H9 (cell line): ENCODE data around the gene ATP10B. TPM values are rescaled to one million over a fixed set of nuclear protein-coding genes. Genes with fewer than 3 reads are reported as not detected.

Experiments
- DNase-seq: peaks from one replicate; pipeline ENCODE4 v3.0.0-alpha.2; 2017
- H2AFZ ChIP-seq: one replicate; pipeline ENCODE4 v1.6.1; 2013; ENCODE audit warnings: mild to moderate bottlenecking, low read length, control low read depth, moderate library complexity
- H2AK5ac ChIP-seq: 2 replicates; pipeline ENCODE4 v1.6.1; 2013; ENCODE audit warnings: low read length, control low read depth, mixed read lengths; ENCODE audit not compliant: insufficient read length
- H2BK120ac ChIP-seq: one replicate; pipeline ENCODE4 v1.6.1; 2013; ENCODE audit warnings: low read depth, mild to moderate bottlenecking, low read length, control low read depth, inconsistent platforms; ENCODE audit not compliant: poor library complexity, severe bottlenecking
- H2BK12ac ChIP-seq: 2 replicates; pipeline ENCODE4 v1.6.1; 2013; ENCODE audit warnings: low read length, control low read depth, mixed read lengths, low read depth; ENCODE audit not compliant: insufficient read length
- H2BK15ac ChIP-seq: 2 replicates; pipeline ENCODE4 v1.6.1; 2013; ENCODE audit warnings: low read depth, low read length, control low read depth
- H2BK20ac ChIP-seq: one replicate; pipeline ENCODE4 v1.6.1; 2013; ENCODE audit warnings: low read depth, mild to moderate bottlenecking, low read length, control low read depth, inconsistent platforms; ENCODE audit not compliant: poor library complexity, severe bottlenecking
- H2BK5ac ChIP-seq: 2 replicates; pipeline ENCODE4 v1.6.1; 2013; ENCODE audit warnings: low read length, control low read depth, mixed read lengths; ENCODE audit not compliant: insufficient read length
- H3K14ac ChIP-seq: 2 replicates; pipeline ENCODE4 v1.6.1; 2013; ENCODE audit warnings: low read length, control low read depth; ENCODE audit not compliant: insufficient read depth
- H3K18ac ChIP-seq: 2 replicates; pipeline ENCODE4 v1.6.1; 2013; ENCODE audit warnings: low read depth, mild to moderate bottlenecking, mixed read lengths, low read length, control low read depth; ENCODE audit not compliant: insufficient read length
- H3K23ac ChIP-seq: 2 replicates; pipeline ENCODE4 v1.6.1; 2013; ENCODE audit warnings: low read length, control low read depth, mixed read lengths, low read depth; ENCODE audit not compliant: insufficient read length
- H3K23me2 ChIP-seq: 2 replicates; pipeline ENCODE4 v1.6.1; 2013; ENCODE audit warnings: low read depth, mild to moderate bottlenecking, mixed read lengths, low read length, control low read depth; ENCODE audit not compliant: insufficient read length, poor library complexity, severe bottlenecking
- H3K27ac ChIP-seq: 2 replicates; pipeline ENCODE4 v1.5.1; 2013; ENCODE audit warnings: low read length, control low read depth, mixed read lengths, low read depth; ENCODE audit not compliant: insufficient read length
- H3K27me3 ChIP-seq: 2 replicates; pipeline ENCODE4 v1.6.1; 2013; ENCODE audit warnings: low read length, control low read depth, inconsistent platforms; ENCODE audit not compliant: insufficient read depth
- H3K4ac ChIP-seq: 2 replicates; pipeline ENCODE4 v1.6.1; 2013; ENCODE audit warnings: low read depth, mild to moderate bottlenecking, control low read depth, inconsistent platforms, low read length, moderate library complexity
- H3K4me1 ChIP-seq: 2 replicates; pipeline ENCODE4 v1.6.1; 2013; ENCODE audit warnings: low read length, control low read depth, inconsistent platforms; ENCODE audit not compliant: insufficient read depth
- H3K4me2 ChIP-seq: 2 replicates; pipeline ENCODE4 v1.6.1; 2013; ENCODE audit warnings: low read length, control low read depth, mixed read lengths; ENCODE audit not compliant: insufficient read length, insufficient read depth
- H3K56ac ChIP-seq: 2 replicates; pipeline ENCODE4 v1.6.1; 2013; ENCODE audit warnings: low read depth, mild to moderate bottlenecking, mixed read lengths, low read length, control low read depth; ENCODE audit not compliant: insufficient read length
- H3K79me1 ChIP-seq: 2 replicates; pipeline ENCODE4 v1.6.1; 2013; ENCODE audit warnings: low read depth, mild to moderate bottlenecking, moderate library complexity, low read length, control low read depth, inconsistent platforms; ENCODE audit not compliant: insufficient read depth, poor library complexity, severe bottlenecking
- H3K79me2 ChIP-seq: 2 replicates; pipeline ENCODE4 v1.6.1; 2013; ENCODE audit warnings: low read length, control low read depth, inconsistent platforms; ENCODE audit not compliant: insufficient read depth
- H3K9ac ChIP-seq: 2 replicates; pipeline ENCODE4 v1.6.1; 2013; ENCODE audit warnings: low read length, control low read depth, mixed read lengths; ENCODE audit not compliant: insufficient read length; ENCODE audit errors: extremely low read depth
- H3K9me3 ChIP-seq: one replicate; pipeline ENCODE4 v1.6.1; 2013; ENCODE audit warnings: low read depth, low read length, inconsistent platforms; ENCODE audit not compliant: control insufficient read depth
- H3T11ph ChIP-seq: one replicate; pipeline ENCODE4 v1.6.1; 2013; ENCODE audit warnings: mild to moderate bottlenecking, low read length, control low read depth, inconsistent platforms
- H4K20me1 ChIP-seq: one replicate; pipeline ENCODE4 v1.6.1; 2013; ENCODE audit not compliant: control insufficient read depth, insufficient read length, insufficient read depth
- H4K5ac ChIP-seq: 2 replicates; pipeline ENCODE4 v1.6.1; 2013; ENCODE audit warnings: low read depth, mild to moderate bottlenecking, mixed read lengths, low read length, control low read depth; ENCODE audit not compliant: insufficient read length
- H4K8ac ChIP-seq: replicated peaks from 2 replicates; pipeline ENCODE4 v1.6.1; 2013; ENCODE audit warnings: low read length, control low read depth, mixed read lengths, low read depth; ENCODE audit not compliant: insufficient read length
- H4K91ac ChIP-seq: 2 replicates; pipeline ENCODE4 v1.6.1; 2013; ENCODE audit warnings: low read depth, mild to moderate bottlenecking, moderate library complexity, mixed read lengths, low read length, control low read depth; ENCODE audit not compliant: insufficient read length
- H3K27ac Mint-ChIP-seq, 3 experiments: 2 replicates in 2 of 3; 3 replicates in 1 of 3; pipeline ENCODE4 v1.8.0; 2020 to 2021; ENCODE audit warnings: mixed read lengths in 3 of 3, mild to moderate bottlenecking in 1 of 3, moderate library complexity in 1 of 3
- H3K27me3 Mint-ChIP-seq: 2 replicates; pipeline ENCODE4 v1.8.0; 2021; ENCODE audit warnings: low read depth, mild to moderate bottlenecking, moderate library complexity, mixed read lengths
- H3K36me3 Mint-ChIP-seq, 3 experiments: 2 replicates in 2 of 3; 3 replicates in 1 of 3; pipeline ENCODE4 v1.8.0; 2020 to 2021; ENCODE audit warnings: low read depth in 3 of 3, mixed read lengths in 3 of 3; ENCODE audit not compliant: insufficient read depth in 1 of 3
- H3K4me1 Mint-ChIP-seq, 2 experiments: 2 replicates each; pipeline ENCODE4 v1.8.0; 2020; ENCODE audit warnings: mixed read lengths in 2 of 2
- H3K4me3 Mint-ChIP-seq, 2 experiments: 2 replicates in 1 of 2; 3 replicates in 1 of 2; pipeline ENCODE4 v1.8.0; 2020 to 2021; ENCODE audit warnings: mild to moderate bottlenecking in 2 of 2, mixed read lengths in 2 of 2, moderate library complexity in 1 of 2
- H3K9me3 Mint-ChIP-seq, 2 experiments: 2 replicates in 1 of 2; 3 replicates in 1 of 2; pipeline ENCODE4 v1.8.0; 2020; ENCODE audit warnings: mild to moderate bottlenecking in 2 of 2, mixed read lengths in 2 of 2, moderate library complexity in 1 of 2
- CTCF ChIP-seq: fragments of 200-600 bp; sonication (generic); conservative IDR thresholded peaks from 3 replicates; pipeline ENCODE4 v1.8.0; 2021; ENCODE audit warnings: antibody characterized with exemption, mild to moderate bottlenecking
- WGBS: extraction: QIAGEN DNeasy Blood & Tissue Kit; methylation state at CpG from one replicate; pipeline ENCODE4 v1.1.7; 2013; ENCODE audit warnings: missing lambda C conversion rate, low lambda C conversion rate, mixed read lengths; ENCODE audit not compliant: insufficient read length; ENCODE audit errors: extremely low coverage; 5-methylcytosine and 5-hydroxymethylcytosine counted together
- total RNA-seq: library from RNA; stranded (reverse); gene quantifications from 2 replicates; pipeline ENCODE4 v1.2.1, GENCODE V29; 2021

ATP10B gene
- total RNA-seq, 1 experiment from 2014 or later: 0.42 TPM

- no peak overlapping the region for H3T11ph ChIP-seq
- H2BK5ac ChIP-seq: no peak overlapping the region
- no peak overlapping the region for H3K4ac ChIP-seq
- H4K91ac ChIP-seq: no peak overlapping the region
- H3K27ac ChIP-seq: no peak overlapping the region
- no peaks in the 10 kb centered on the region for H3K4me1 ChIP-seq
- no peak overlapping the region for H2BK120ac ChIP-seq
- DNase-seq: no peak
- H2AK5ac ChIP-seq: no peak overlapping the region
- H4K8ac ChIP-seq: no peak overlapping the region
- Mint-ChIP-seq H3K9me3 (no peaks in the 10 kb centered on the region), H3K4me3 (no peak overlapping the region), H3K27ac (no peak overlapping the region), H3K36me3 (no peaks in the 10 kb centered on the region), H3K4me1 (peaks cover 0 to 8% of the 10 kb centered on the region in 2 experiments; a peak in 2 of 4 replicates), H3K27me3 (no peaks in the 10 kb centered on the region; the same call in 1 of the 2 replicates)
- H3K79me2 ChIP-seq: no peaks in the 10 kb centered on the region
- H3K18ac ChIP-seq: no peak overlapping the region
- no peak overlapping the region for H2BK12ac ChIP-seq
- H4K5ac ChIP-seq: no peak overlapping the region
- no peak overlapping the region for H2BK15ac ChIP-seq
- no peaks in the 10 kb centered on the region for H3K9me3 ChIP-seq
- no peaks in the 10 kb centered on the region for H3K27me3 ChIP-seq
- H3K14ac ChIP-seq: no peak overlapping the region
- H3K4me2 ChIP-seq: no peak overlapping the region
- TF ChIP-seq CTCF: no peak
- H3K79me1 ChIP-seq: no peaks in the 10 kb centered on the region
- no peak overlapping the region for H2BK20ac ChIP-seq
- H4K20me1 ChIP-seq: no peaks in the 10 kb centered on the region
- H2AFZ ChIP-seq: no peak overlapping the region
- H3K9ac ChIP-seq: no peak overlapping the region
- no CpG with 5 or more reads among the region's 1 CpG for WGBS
- no peak overlapping the region for H3K56ac ChIP-seq
- no peak overlapping the region for H3K23ac ChIP-seq
- no peaks in the 10 kb centered on the region for H3K23me2 ChIP-seq
Observed at GRCh38 chr5:160545832-160546231, 306.2 kb downstream of the ATP10B start.
